ENCODE data around the gene NFKBIE. TPM values are rescaled to one million over a fixed set of nuclear protein-coding genes. Genes with fewer than 3 reads are reported as not detected.
"Not testable (repeated sequence)": the region's sequence is repeated elsewhere in the genome, so short reads cannot be mapped to it uniquely, and the experiment has no call there.

Gene NFKBIE, protein sequence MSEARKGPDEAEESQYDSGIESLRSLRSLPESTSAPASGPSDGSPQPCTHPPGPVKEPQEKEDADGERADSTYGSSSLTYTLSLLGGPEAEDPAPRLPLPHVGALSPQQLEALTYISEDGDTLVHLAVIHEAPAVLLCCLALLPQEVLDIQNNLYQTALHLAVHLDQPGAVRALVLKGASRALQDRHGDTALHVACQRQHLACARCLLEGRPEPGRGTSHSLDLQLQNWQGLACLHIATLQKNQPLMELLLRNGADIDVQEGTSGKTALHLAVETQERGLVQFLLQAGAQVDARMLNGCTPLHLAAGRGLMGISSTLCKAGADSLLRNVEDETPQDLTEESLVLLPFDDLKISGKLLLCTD
- 10 to 100 TPM; 24.1 to 26.1 TPM for total RNA-seq

DNA sequence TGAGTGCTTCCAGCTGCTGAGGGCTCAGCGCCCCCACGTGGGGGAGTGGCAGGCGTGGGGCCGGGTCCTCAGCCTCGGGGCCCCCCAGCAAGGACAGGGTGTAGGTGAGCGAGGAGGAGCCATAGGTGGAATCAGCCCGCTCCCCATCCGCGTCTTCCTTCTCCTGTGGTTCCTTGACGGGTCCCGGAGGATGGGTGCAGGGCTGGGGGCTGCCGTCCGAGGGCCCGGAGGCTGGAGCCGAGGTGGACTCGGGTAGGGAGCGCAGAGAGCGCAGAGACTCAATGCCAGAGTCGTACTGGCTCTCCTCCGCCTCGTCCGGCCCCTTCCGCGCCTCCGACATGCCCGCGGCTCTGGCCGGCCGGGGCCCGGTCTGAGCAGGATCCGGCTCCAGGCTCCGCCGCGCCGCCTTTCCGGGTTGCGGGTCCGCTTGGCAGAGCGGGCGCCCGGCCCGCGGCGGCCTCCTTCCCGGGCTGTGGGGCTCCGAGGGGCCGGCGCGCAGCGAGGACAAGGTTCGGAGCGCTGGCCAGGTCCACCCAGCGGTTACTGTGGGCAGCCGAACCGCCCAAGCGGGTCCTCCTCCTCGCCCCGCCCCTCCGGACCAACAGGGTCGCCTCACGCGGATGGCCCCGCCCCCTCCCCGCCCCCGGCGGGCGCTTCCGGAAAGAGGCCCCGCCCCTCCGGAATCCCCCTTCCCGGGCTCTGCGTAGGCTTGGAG, at the start of gene NFKBIE:
TSS of gene NFKBIE (minus strand) at position 545 of the 715 bp plus-strand sequence. CDS start at position 340, 205 bp downstream.
- peaks cover 54% of the 10 kb centered on the region in 2 donors for H3K4me1 Mint-ChIP-seq (ENCODE audit: low read depth in 2 of 2)

DNA sequence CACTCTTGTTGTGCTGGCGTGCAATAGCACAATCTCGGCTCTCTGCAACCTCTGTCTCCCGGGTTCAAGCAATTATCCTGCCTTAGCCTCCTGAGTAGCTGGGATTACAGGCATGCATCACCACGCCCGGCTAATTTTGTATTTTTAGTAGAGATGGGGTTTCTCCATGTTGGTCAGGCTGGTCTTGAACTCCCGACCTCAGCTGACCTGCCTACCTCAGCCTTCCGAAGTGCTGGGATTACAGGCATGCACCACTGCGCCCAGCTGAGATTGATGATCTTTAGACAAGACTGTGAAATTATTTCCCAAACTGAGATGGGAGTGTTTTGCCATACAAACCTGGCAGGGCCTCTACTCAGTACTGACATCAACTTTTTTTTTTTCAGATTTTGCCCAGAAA, 49.3 kb upstream of the NFKBIE start:
- not testable (repeated sequence) for ATAC-seq; H3K27ac Mint-ChIP-seq; H3K4me3 Mint-ChIP-seq; H3K9me3 Mint-ChIP-seq; H3K36me3 Mint-ChIP-seq; DNase-seq (ENCODE audit: low spot score)
- peaks cover 10 to 24% of the 10 kb centered on the region in 2 donors for H3K4me1 Mint-ChIP-seq (ENCODE audit: low read depth in 2 of 2)
- peaks cover 16 to 18% of the 10 kb centered on the region in 2 donors for H3K27me3 Mint-ChIP-seq

More for the DNA sequence above, at the start of gene NFKBIE:
- ATAC-seq (peak; percentile 89 to 90), DNase-seq (ENCODE audit: low spot score) (peak; percentile 97)
- Mint-ChIP-seq H3K9me3 (no peaks in the 10 kb centered on the region), H3K36me3 (peaks cover 10% of the 10 kb centered on the region), H3K27ac (peak within 1 kb of the TSS; percentile 95 to 99), H3K27me3 (peaks cover 12 to 16% of the 10 kb centered on the region in 2 donors), H3K4me3 (peak within 1 kb of the TSS; percentile 97)

DNA sequence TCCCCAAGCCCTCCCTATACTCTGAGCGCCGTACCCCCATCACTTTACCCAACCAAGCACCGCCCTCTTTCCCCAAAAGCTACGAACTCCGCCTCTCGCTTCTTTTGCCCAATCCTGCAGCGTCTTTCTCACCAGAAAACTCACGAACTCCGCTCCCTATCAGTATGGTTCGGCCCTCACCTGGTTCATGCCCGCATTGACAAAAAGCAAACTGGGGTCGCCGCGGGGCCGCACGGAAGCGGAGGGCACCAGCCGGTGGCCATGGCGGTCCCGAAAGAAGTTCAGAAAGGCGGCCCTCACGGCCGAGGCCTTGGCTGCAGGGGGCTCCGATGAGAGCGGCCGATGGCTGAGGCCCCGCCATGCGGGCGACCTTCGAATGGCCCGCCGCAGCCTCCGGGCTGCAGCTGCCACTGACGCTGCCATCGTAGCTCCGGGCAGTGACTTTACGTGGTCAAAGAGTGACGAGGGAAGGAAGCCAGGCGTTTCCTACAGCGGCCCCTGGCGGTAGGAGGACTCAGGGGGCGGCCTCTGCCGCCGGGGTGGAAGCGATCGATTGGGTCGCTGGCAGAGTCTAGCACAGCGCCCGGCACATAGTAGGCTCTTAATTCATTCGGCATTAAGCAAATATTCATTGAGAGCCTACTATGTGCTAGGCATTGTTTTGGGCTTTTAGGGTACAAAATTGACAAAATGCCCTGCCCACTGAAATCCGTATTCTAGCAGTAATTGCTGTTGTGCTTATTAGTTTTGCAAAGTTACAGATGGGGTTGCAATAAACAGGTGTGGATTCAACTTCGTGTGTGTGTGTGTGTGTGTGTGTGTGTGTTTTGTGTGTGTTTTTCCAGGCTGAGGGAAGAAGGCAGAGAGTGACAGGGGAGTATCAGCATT, 47.8 kb upstream of the NFKBIE start, which contains the start of gene AARS2:
TSS of gene AARS2 (minus strand) at position 447 of the 888 bp plus-strand sequence. CDS start at position 423, 24 bp downstream.
- peak; percentile 96 to 97 for ATAC-seq
- Mint-ChIP-seq H3K9me3 (no peaks in the 10 kb centered on the region), H3K27ac (peak within 1 kb of the TSS; percentile 97 to 98), H3K27me3 (peaks cover under 1 to 5% of the 10 kb centered on the region in 2 donors), H3K4me1 (ENCODE audit: low read depth in 2 of 2) (peaks cover 10 to 26% of the 10 kb centered on the region in 2 donors), H3K36me3 (peaks cover 10% of the 10 kb centered on the region), H3K4me3 (peak within 1 kb of the TSS; percentile 100)
- peak; percentile 93 for DNase-seq (ENCODE audit: low spot score)

DNA sequence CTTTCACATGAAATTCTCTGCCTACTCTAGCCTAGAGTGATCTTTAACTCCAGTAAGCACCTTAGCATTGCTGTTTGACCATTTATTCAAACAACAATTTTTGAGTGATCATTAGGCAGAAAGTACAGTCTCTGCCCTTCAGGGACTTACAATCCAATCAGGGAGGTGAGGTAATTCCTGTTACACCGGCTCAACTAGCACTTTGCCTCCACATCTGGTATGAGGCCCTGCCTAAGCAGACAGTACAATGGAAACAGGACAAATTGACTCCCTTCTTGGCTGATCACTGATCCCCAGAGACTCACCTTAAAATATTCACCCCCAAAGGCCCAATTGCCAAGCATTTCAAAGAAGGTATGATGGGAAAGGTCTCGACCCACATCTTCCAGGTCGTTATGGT, 46.4 kb upstream of the NFKBIE start:
- DNase-seq (ENCODE audit: low spot score) (no peak), ATAC-seq (no peak)
- peaks cover 14% of the 10 kb centered on the region for H3K36me3 Mint-ChIP-seq
- peak overlapping the region; percentile 100 for H3K4me3 Mint-ChIP-seq
- H3K27me3 Mint-ChIP-seq: no peaks in the 10 kb centered on the region
- H3K27ac Mint-ChIP-seq: peak overlapping the region; percentile 97 to 98
- no peaks in the 10 kb centered on the region for H3K9me3 Mint-ChIP-seq
- H3K4me1 Mint-ChIP-seq (ENCODE audit: low read depth in 2 of 2): peaks cover 10 to 26% of the 10 kb centered on the region in 2 donors

DNA sequence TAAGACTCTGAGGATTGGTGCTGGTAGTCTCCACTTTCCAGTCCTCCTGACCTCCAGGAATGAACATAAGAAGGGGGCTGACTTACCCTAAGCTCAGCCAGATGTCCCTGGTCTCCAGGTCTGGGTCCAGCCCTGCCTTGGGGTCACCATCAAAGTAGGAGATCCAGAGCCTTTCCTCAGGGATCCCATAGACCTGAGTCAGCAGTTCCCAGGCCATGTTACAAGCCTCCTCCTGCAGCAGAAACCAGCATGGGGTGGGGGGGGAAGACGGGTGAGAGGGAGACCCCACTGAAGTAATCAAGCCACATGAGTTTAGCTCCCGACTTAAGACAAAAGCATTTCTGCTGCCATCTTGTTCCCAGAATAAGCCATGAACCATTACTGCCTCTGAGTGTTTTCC, 46.0 kb upstream of the NFKBIE start:
- no peaks in the 10 kb centered on the region for H3K27me3 Mint-ChIP-seq
- ATAC-seq: no peak
- H3K27ac Mint-ChIP-seq: no peak overlapping the region

DNA sequence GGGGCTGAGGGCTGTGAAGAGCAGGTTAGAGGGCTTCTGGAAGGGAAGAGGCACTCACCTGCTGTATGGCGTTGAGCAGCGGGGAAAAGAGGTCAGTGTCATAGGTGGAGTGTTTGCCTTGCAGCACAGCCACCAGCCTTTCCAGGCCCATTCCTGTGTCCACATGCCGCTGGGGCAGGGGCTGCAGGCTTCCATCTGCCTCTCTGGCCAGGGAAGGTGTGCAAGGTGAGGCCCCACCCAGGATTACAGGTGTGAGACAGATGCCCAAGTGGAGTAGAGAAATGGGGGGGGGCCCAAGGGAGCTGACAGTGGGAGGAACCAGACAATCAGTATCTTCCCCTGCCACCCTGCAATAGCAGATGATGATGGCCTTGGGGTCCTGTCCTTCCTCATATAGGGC, 44.9 kb upstream of the NFKBIE start:
- peaks cover 10 to 26% of the 10 kb centered on the region in 2 donors for H3K4me1 Mint-ChIP-seq (ENCODE audit: low read depth in 2 of 2)
- H3K4me3 Mint-ChIP-seq: no peak overlapping the region
- no peak overlapping the region for H3K27ac Mint-ChIP-seq
- H3K27me3 Mint-ChIP-seq: no peaks in the 10 kb centered on the region
- no peak for DNase-seq (ENCODE audit: low spot score)
- peaks cover 14% of the 10 kb centered on the region for H3K36me3 Mint-ChIP-seq
- ATAC-seq: no peak
- no peaks in the 10 kb centered on the region for H3K9me3 Mint-ChIP-seq

More for the DNA sequence above, 46.0 kb upstream of the NFKBIE start:
- no peak for DNase-seq (ENCODE audit: low spot score)
- Mint-ChIP-seq H3K4me3 (peak overlapping the region; percentile 100), H3K4me1 (ENCODE audit: low read depth in 2 of 2) (peaks cover 10 to 26% of the 10 kb centered on the region in 2 donors), H3K9me3 (no peaks in the 10 kb centered on the region), H3K36me3 (peaks cover 14% of the 10 kb centered on the region)

DNA sequence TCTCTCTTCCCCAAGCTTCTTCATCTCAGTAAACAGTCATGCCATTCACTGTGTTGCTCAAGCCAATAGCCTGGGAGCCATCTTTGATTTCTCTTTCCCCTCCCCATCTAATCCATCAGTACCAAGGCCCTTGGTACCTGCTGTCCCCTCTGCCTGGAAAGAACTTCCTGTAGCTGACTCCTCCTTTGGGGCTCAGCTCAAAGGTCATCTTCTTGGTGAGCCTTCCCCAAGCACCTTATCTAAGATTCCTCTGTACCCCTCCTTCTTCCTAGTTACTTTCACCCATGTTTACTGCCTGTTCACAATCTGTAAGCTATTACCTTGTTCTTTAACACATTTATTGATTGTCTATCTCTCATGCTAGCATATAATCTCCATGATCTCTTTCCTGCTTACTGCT, 44.3 kb upstream of the NFKBIE start:
- Mint-ChIP-seq H3K9me3 (no peaks in the 10 kb centered on the region), H3K36me3 (peaks cover 14% of the 10 kb centered on the region), H3K4me3 (no peak overlapping the region), H3K27me3 (no peaks in the 10 kb centered on the region), H3K4me1 (ENCODE audit: low read depth in 2 of 2) (peaks cover 10 to 26% of the 10 kb centered on the region in 2 donors), H3K27ac (no peak overlapping the region)
- ATAC-seq (no peak), DNase-seq (ENCODE audit: low spot score) (no peak)

DNA sequence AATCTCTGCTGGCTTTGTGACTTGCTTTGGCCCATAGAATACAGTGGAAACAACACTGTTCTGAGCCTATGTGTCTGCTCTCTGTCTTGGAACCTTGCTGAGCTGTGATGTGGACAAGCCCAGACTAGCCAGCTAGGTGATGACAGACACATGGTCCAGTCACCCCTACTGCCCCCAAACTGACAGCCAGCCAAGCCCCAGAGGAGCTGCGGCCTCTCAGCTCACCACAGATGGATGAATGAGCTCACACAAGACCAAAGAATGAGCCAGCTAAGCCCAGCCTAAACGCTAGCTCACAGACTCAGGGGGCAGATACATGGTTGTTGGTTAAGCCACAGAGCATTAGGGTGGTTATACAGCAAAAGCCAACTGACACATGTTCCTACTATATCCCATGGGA, 43.7 kb upstream of the NFKBIE start:
- Mint-ChIP-seq H3K27me3 (no peaks in the 10 kb centered on the region), H3K9me3 (no peaks in the 10 kb centered on the region), H3K4me3 (no peak overlapping the region), H3K27ac (no peak overlapping the region), H3K36me3 (peaks cover 14% of the 10 kb centered on the region), H3K4me1 (ENCODE audit: low read depth in 2 of 2) (peaks cover 10 to 26% of the 10 kb centered on the region in 2 donors)
- DNase-seq (ENCODE audit: low spot score) (no peak), ATAC-seq (no peak)

DNA sequence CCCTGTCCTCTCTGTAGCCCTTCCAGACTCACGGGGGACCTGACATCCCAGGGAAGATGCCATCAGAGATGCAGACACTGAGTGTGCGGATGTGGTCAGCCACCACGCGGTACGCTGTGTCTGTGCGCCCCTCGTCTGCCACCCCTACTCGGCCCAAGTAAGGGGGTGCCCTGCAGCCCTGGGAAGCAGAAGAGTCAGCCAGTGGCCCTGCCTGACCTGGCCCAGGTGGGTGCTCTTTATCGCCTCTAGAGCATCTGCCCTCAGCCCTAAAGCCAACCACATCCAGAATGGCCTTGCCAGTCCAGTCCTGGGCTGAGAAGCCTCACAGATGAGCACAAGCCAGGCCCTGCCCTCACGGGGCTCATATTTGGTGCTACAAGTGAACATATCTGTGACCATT, 41.9 kb upstream of the NFKBIE start:
- Mint-ChIP-seq H3K36me3 (peaks cover 14% of the 10 kb centered on the region), H3K4me3 (no peak overlapping the region), H3K27me3 (no peaks in the 10 kb centered on the region), H3K27ac (no peak overlapping the region), H3K4me1 (ENCODE audit: low read depth in 2 of 2) (peaks cover 8 to 14% of the 10 kb centered on the region in 2 donors), H3K9me3 (no peaks in the 10 kb centered on the region)
- DNase-seq (ENCODE audit: low spot score) (no peak), ATAC-seq (no peak)

DNA sequence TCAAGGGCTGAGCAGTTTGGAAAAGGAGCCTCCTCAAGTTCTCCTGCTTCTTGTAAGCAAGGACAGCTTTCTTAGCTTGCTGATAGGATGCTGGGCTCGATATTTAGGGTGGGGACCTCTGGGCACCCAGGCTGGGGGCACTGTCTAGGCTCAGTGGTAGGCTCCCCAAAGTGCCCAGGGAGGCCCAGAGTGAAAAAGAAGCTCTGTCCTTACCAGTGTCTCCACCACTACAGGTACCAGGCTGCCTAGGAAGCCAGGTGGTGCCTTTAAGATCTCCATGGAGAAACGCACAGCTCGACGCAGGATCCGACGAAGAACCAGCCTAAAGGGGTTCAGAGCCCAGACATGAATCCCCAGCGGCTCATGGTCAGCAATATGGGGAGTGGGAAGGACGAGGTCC, 41.4 kb upstream of the NFKBIE start:
- Mint-ChIP-seq H3K27me3 (no peaks in the 10 kb centered on the region), H3K36me3 (peaks cover 14% of the 10 kb centered on the region), H3K9me3 (no peaks in the 10 kb centered on the region), H3K4me1 (ENCODE audit: low read depth in 2 of 2) (peaks cover 3 to 9% of the 10 kb centered on the region in 2 donors), H3K4me3 (no peak overlapping the region), H3K27ac (no peak overlapping the region)
- ATAC-seq (no peak), DNase-seq (ENCODE audit: low spot score) (no peak)

DNA sequence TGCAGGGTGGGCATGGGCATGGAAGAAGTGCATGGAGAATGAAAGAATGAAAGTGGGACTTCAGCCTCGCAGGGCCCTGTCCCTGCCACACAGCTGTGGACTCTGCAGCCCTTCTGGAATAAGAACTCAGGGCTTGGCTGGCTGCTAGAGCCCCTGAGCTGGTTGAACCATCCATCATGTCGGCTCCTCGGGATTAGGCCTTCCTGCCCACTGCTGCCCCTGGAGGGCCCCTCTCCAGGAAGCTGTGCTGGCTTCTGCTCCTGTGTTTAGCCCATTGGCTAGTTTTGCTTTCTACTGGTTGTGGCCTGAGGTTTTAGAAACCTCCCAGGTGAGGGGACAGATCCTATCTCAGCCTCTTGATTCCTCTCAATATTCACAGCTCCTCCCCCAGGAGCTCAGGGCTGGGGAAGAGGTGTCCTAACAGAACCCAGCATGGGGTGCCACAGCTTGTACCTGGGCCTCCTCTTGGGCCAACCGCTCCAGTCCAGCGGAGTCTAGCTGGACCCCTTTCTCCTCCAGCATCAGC, 39.9 kb upstream of the NFKBIE start:
- peaks cover 14% of the 10 kb centered on the region for H3K36me3 Mint-ChIP-seq
- H3K27me3 Mint-ChIP-seq: no peaks in the 10 kb centered on the region

DNA sequence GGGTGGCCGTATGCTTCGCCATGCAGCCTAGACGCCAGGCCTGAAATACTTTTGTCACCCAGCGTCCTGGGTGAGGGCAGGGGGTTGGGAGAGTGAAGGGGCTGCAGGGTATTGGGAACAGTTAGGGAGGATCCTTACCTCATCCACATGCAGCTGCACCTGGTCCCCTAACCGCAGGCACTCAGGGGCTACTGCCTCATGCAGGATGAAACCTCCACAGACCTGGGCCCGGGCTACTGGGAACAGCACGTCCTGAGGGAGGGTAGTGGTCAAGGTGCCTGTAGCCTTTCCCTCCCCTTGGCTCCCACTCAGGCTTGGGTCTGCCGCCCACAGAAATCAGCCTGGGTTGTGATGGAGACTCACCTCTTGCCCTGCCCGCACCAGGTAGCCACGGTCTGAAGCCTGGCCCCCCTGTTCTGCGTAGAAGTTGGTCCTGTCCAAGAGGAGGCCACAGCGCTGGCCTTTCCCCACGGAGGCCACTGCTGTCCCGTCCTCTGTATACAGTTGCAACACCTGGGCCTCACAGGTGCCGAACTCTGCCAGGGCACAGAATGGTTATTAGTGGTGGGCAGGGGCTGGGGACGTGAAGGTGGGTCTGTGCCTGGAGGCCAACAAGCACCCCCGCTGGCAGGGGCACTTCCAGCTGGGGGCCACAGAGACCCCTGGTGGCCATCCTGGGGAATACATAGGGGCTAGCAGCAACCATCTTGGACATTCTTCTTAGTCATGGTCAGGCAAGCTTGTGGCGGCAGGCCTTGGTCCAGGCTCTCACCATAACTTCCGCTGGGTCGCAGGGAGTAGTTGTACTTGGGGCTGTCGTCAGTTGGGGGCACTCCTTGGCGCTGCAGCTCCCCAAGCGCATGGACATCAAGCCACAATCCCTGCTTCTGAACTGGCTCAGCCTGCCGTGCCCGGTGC, 39.2 kb upstream of the NFKBIE start:
- Mint-ChIP-seq H3K27ac (no peak overlapping the region), H3K4me3 (no peak overlapping the region), H3K27me3 (no peaks in the 10 kb centered on the region), H3K9me3 (no peaks in the 10 kb centered on the region), H3K4me1 (ENCODE audit: low read depth in 2 of 2) (peaks cover 0 to under 1% of the 10 kb centered on the region in 2 donors), H3K36me3 (peaks cover 6% of the 10 kb centered on the region)
- ATAC-seq (peak; percentile 50 to 61), DNase-seq (ENCODE audit: low spot score) (no peak)

More for the DNA sequence above, 39.9 kb upstream of the NFKBIE start:
- H3K27ac Mint-ChIP-seq: no peak overlapping the region
- DNase-seq (ENCODE audit: low spot score) (no peak), ATAC-seq (no peak)
- peaks cover 0 to 7% of the 10 kb centered on the region in 2 donors for H3K4me1 Mint-ChIP-seq (ENCODE audit: low read depth in 2 of 2)
- no peak overlapping the region for H3K4me3 Mint-ChIP-seq
- no peaks in the 10 kb centered on the region for H3K9me3 Mint-ChIP-seq

Measured in natural killer cell treated with Interleukin-12 subunit alpha and Interleukin-12 subunit beta and Interleukin-15 and Interleukin-18, amount 100 ng/mL, for 72 hours (primary cell).